ENCODE measurements around the gene ZC3HAV1L.
A peak's percentile ranks its signal among the peaks of the same experiment; 100 is the strongest.
"Not testable (repeated sequence)": the region's sequence is repeated elsewhere in the genome, so short reads cannot be mapped to it uniquely, and the experiment has no call there.

Gene ZC3HAV1L

GRCh38 chr7:139078399-139078798 is 42.6 kb upstream of the ZC3HAV1L start:
- no peaks in the 10 kb centered on the region for H3K9me3 ChIP-seq (ENCODE audit: control insufficient read depth, insufficient read depth, low read length)
- no peaks in the 10 kb centered on the region for H3K27me3 ChIP-seq (ENCODE audit: control insufficient read depth, low read length)
- no peaks in the 10 kb centered on the region for H3K9me2 ChIP-seq (replicated peaks; ENCODE audit: control insufficient read depth, low read length)
- H3F3A ChIP-seq (ENCODE audit: control insufficient read depth, insufficient read depth): peaks cover 7% of the 10 kb centered on the region; the same call in 1 of the 2 replicates
- no peak overlapping the region for H3K27ac ChIP-seq (ENCODE audit: low read depth, low read length)
- H3K36me3 ChIP-seq (ENCODE audit: control insufficient read depth, low read length): peaks cover 79% of the 10 kb centered on the region
- no peaks in the 10 kb centered on the region for H3K79me2 ChIP-seq (ENCODE audit: control insufficient read depth, low read length)
- H3K4me2 ChIP-seq (ENCODE audit: low read length): no peak overlapping the region
- no peak for TF ChIP-seq CTCF (IDR thresholded peaks at IDR 0.05; ENCODE audit: low read depth, low read length, poor library complexity, severe bottlenecking)
- no peak for TF ChIP-seq EZH2phosphoT487 (IDR thresholded peaks at IDR 0.05; ENCODE audit: borderline replicate concordance, low read length)
- no peak overlapping the region for H3K4me3 ChIP-seq (ENCODE audit: low read length)
- H3K4me1 ChIP-seq (ENCODE audit: control insufficient read depth, low read length): peaks cover 4% of the 10 kb centered on the region
- H4K20me1 ChIP-seq (ENCODE audit: control insufficient read depth, insufficient read depth, low read depth, low read length): no peaks in the 10 kb centered on the region

- H4K20me1 ChIP-seq (ENCODE audit: control insufficient read depth, insufficient read depth, low read depth, low read length): not testable (repeated sequence)
Observed at GRCh38 chr7:139077706-139078105, 41.9 kb upstream of the ZC3HAV1L start.

DNA sequence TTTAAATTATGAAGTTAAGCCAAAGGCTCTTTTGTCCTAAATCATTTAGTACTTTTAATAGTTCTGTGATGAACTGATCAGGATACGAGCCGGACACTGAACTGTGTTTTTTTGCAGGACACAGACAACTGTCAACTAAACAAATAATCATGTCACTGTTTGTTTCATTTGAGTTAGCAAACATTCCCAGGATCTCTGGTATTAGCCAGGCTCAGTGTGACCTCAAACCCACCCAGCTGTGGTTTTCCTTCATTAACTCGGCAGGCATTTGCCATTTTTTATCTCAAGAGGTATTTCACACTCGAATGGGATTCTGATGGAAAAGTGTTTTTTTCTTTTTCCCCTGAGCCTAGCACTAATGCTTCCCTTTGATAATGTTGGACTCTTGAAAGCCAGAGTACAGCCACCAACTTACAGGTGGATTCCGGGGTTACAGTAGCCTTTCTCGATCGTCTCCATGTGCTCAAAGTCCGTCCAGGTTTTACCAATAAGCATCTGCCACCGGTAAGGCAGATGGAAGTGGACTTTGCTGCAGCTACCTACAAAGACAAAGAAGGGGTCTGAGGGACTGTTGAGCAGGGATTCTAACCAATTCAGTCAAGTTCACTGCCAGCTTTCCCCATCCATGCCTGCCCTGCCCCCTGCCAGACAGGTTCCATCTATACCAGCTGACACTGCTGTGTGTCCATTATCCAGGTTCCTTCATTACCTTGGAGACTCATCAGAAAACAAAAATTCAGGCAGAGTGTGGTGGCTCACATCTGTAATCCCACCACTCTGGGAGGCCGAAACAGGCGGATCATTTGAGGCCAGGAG is 40.2 kb upstream of the ZC3HAV1L start:
- no peaks in the 10 kb centered on the region for H3K27me3 ChIP-seq (ENCODE audit: control insufficient read depth, low read length)
- no peaks in the 10 kb centered on the region for H4K20me1 ChIP-seq (ENCODE audit: control insufficient read depth, insufficient read depth, low read depth, low read length)
- no peaks in the 10 kb centered on the region for H3K79me2 ChIP-seq (ENCODE audit: control insufficient read depth, low read length)
- TF ChIP-seq EZH2phosphoT487 (IDR thresholded peaks at IDR 0.05; ENCODE audit: borderline replicate concordance, low read length): no peak
- TF ChIP-seq CTCF (IDR thresholded peaks at IDR 0.05; ENCODE audit: low read depth, low read length, poor library complexity, severe bottlenecking): no peak
- H3K4me3 ChIP-seq (ENCODE audit: low read length): no peak overlapping the region
- no peaks in the 10 kb centered on the region for H3K9me3 ChIP-seq (ENCODE audit: control insufficient read depth, insufficient read depth, low read length)
- no peak overlapping the region for H3K27ac ChIP-seq (ENCODE audit: low read depth, low read length)
- peaks cover 80% of the 10 kb centered on the region for H3K36me3 ChIP-seq (ENCODE audit: control insufficient read depth, low read length)
- H3K9me2 ChIP-seq (replicated peaks; ENCODE audit: control insufficient read depth, low read length): no peaks in the 10 kb centered on the region
- H3K4me2 ChIP-seq (ENCODE audit: low read length): no peak overlapping the region
- peaks cover 7% of the 10 kb centered on the region; the same call in 1 of the 2 replicates for H3F3A ChIP-seq (ENCODE audit: control insufficient read depth, insufficient read depth)
- peaks cover 4% of the 10 kb centered on the region for H3K4me1 ChIP-seq (ENCODE audit: control insufficient read depth, low read length)

More at GRCh38 chr7:139077706-139078105, 41.9 kb upstream of the ZC3HAV1L start:
- H3K4me2 ChIP-seq (ENCODE audit: low read length); H3K4me1 ChIP-seq (ENCODE audit: control insufficient read depth, low read length); H3K9me2 ChIP-seq (replicated peaks; ENCODE audit: control insufficient read depth, low read length); H3K4me3 ChIP-seq (ENCODE audit: low read length); H3K79me2 ChIP-seq (ENCODE audit: control insufficient read depth, low read length); H3F3A ChIP-seq (ENCODE audit: control insufficient read depth, insufficient read depth); H3K27me3 ChIP-seq (ENCODE audit: control insufficient read depth, low read length); H3K27ac ChIP-seq (ENCODE audit: low read depth, low read length); H3K9me3 ChIP-seq (ENCODE audit: control insufficient read depth, insufficient read depth, low read length): not testable (repeated sequence)
- peaks cover 75% of the 10 kb centered on the region for H3K36me3 ChIP-seq (ENCODE audit: control insufficient read depth, low read length)

GRCh38 chr7:139075031-139075652 is 39.3 kb upstream of the ZC3HAV1L start:
- Histone ChIP-seq H3K4me3 (ENCODE audit: low read length) (peak overlapping the region; percentile 4; the same call in 1 of the 2 replicates), H3K27ac (ENCODE audit: low read depth, low read length) (no peak overlapping the region), H3K79me2 (ENCODE audit: control insufficient read depth, low read length) (no peaks in the 10 kb centered on the region), H3K9me2 (replicated peaks; ENCODE audit: control insufficient read depth, low read length) (no peaks in the 10 kb centered on the region), H3K4me2 (ENCODE audit: low read length) (peak overlapping the region; percentile 46), H3F3A (ENCODE audit: control insufficient read depth, insufficient read depth) (peaks cover 7% of the 10 kb centered on the region; the same call in 1 of the 2 replicates), H3K4me1 (ENCODE audit: control insufficient read depth, low read length) (peaks cover 4% of the 10 kb centered on the region), H3K36me3 (ENCODE audit: control insufficient read depth, low read length) (peaks cover 73% of the 10 kb centered on the region), H3K27me3 (ENCODE audit: control insufficient read depth, low read length) (no peaks in the 10 kb centered on the region), H3K9me3 (ENCODE audit: control insufficient read depth, insufficient read depth, low read length) (no peaks in the 10 kb centered on the region), H4K20me1 (ENCODE audit: control insufficient read depth, insufficient read depth, low read depth, low read length) (no peaks in the 10 kb centered on the region)
- peak; percentile 91 for TF ChIP-seq CTCF (IDR thresholded peaks at IDR 0.05; ENCODE audit: low read depth, low read length, poor library complexity, severe bottlenecking)
- TF ChIP-seq EZH2phosphoT487 (IDR thresholded peaks at IDR 0.05; ENCODE audit: borderline replicate concordance, low read length): no peak

All from DOHH2 (cell line).